Measurements from ENCODE around the gene TMC1. TPM values are rescaled to one million over a fixed set of nuclear protein-coding genes. Genes with fewer than 3 reads are reported as not detected.
A peak's percentile ranks its signal among the peaks of the same experiment; 100 is the strongest.
"Not testable (repeated sequence)": the region's sequence is repeated elsewhere in the genome, so short reads cannot be mapped to it uniquely, and the experiment has no call there.

The TMC1 gene
- total RNA-seq, 1 experiment from 2014 or later: not detected

- in situ Hi-C loops (cut with HindIII; ENCODE audit: low sequenced_read_pairs); DNase-seq (ENCODE audit: low spot score): not testable (repeated sequence)
Measured at GRCh38 chr9:72521011-72521410, 397 bp upstream of the TMC1 start.

- in situ Hi-C loops (cut with HindIII; ENCODE audit: low sequenced_read_pairs): no loop called here
- DNase-seq (ENCODE audit: low spot score): no peak
Measured at GRCh38 chr9:72524820-72525540, 3.6 kb downstream of the TMC1 start.

GRCh38 chr9:72526901-72527800 lies 5.7 kb downstream of the TMC1 start:
- DNase-seq (ENCODE audit: low spot score): peak; percentile 83

GRCh38 chr9:72527801-72528195 lies 6.4 kb downstream of the TMC1 start:
- in situ Hi-C loops (cut with HindIII; ENCODE audit: low sequenced_read_pairs): no loop called here
- no peak for DNase-seq (ENCODE audit: low spot score)

More at GRCh38 chr9:72526901-72527800, 5.7 kb downstream of the TMC1 start:
- in situ Hi-C loops (cut with HindIII; ENCODE audit: low sequenced_read_pairs): no loop called here

GRCh38 chr9:72529531-72529930 lies 8.1 kb downstream of the TMC1 start:
- in situ Hi-C loops (cut with HindIII; ENCODE audit: low sequenced_read_pairs): no loop called here
- DNase-seq (ENCODE audit: low spot score): no peak

- in situ Hi-C loops (cut with HindIII; ENCODE audit: low sequenced_read_pairs): no loop called here
- DNase-seq (ENCODE audit: low spot score): no peak
Measured at GRCh38 chr9:72533322-72533721, 11.9 kb downstream of the TMC1 start.

- in situ Hi-C loops (cut with HindIII; ENCODE audit: low sequenced_read_pairs): no loop called here
Measured at GRCh38 chr9:72534931-72535330, 13.5 kb downstream of the TMC1 start.

GRCh38 chr9:72537011-72537545 lies 15.7 kb downstream of the TMC1 start:
- in situ Hi-C loops (cut with HindIII; ENCODE audit: low sequenced_read_pairs): no loop called here
- no peak for DNase-seq (ENCODE audit: low spot score)

More at GRCh38 chr9:72534931-72535330, 13.5 kb downstream of the TMC1 start:
- DNase-seq (ENCODE audit: low spot score): no peak

GRCh38 chr9:72537671-72538070 lies 16.3 kb downstream of the TMC1 start:
- DNase-seq (ENCODE audit: low spot score): no peak
- in situ Hi-C loops (cut with HindIII; ENCODE audit: low sequenced_read_pairs): no loop called here

- in situ Hi-C loops (cut with HindIII; ENCODE audit: low sequenced_read_pairs): no loop called here
- DNase-seq (ENCODE audit: low spot score): no peak
Measured at GRCh38 chr9:72538921-72539702, 17.7 kb downstream of the TMC1 start.

- in situ Hi-C loops (cut with HindIII; ENCODE audit: low sequenced_read_pairs): no loop called here
- no peak for DNase-seq (ENCODE audit: low spot score)
Measured at GRCh38 chr9:72539824-72540347, 18.5 kb downstream of the TMC1 start.

- no peak for DNase-seq (ENCODE audit: low spot score)
- in situ Hi-C loops (cut with HindIII; ENCODE audit: low sequenced_read_pairs): no loop called here
Measured at GRCh38 chr9:72540348-72540873, 19.0 kb downstream of the TMC1 start.

- in situ Hi-C loops (cut with HindIII; ENCODE audit: low sequenced_read_pairs); DNase-seq (ENCODE audit: low spot score): not testable (repeated sequence)
Measured at GRCh38 chr9:72542537-72542833, 21.1 kb downstream of the TMC1 start.

- in situ Hi-C loops (cut with HindIII; ENCODE audit: low sequenced_read_pairs): no loop called here
- no peak for DNase-seq (ENCODE audit: low spot score)
Measured at GRCh38 chr9:72542917-72543316, 21.5 kb downstream of the TMC1 start.

GRCh38 chr9:72551306-72551705 lies 29.9 kb downstream of the TMC1 start:
- peak; percentile 80 for DNase-seq (ENCODE audit: low spot score)
- in situ Hi-C loops (cut with HindIII; ENCODE audit: low sequenced_read_pairs): no loop called here

GRCh38 chr9:72552356-72552755 lies 30.9 kb downstream of the TMC1 start:
- no peak for DNase-seq (ENCODE audit: low spot score)
- in situ Hi-C loops (cut with HindIII; ENCODE audit: low sequenced_read_pairs): no loop called here

- in situ Hi-C loops (cut with HindIII; ENCODE audit: low sequenced_read_pairs): no loop called here
- no peak for DNase-seq (ENCODE audit: low spot score)
Measured at GRCh38 chr9:72554221-72554641, 32.8 kb downstream of the TMC1 start.

GRCh38 chr9:72557549-72557948 lies 36.1 kb downstream of the TMC1 start:
- DNase-seq (ENCODE audit: low spot score): no peak
- in situ Hi-C loops (cut with HindIII; ENCODE audit: low sequenced_read_pairs): no loop called here

- in situ Hi-C loops (cut with HindIII; ENCODE audit: low sequenced_read_pairs): no loop called here
- no peak for DNase-seq (ENCODE audit: low spot score)
Measured at GRCh38 chr9:72560086-72560485, 38.7 kb downstream of the TMC1 start.

Data from G401 (cell line).